Hematopoietic multipotent progenitor cell treated with erythropoietin and hydrocortisone succinate and interleukin-3 and kit ligand, for 8 days (in vitro differentiated cells): ENCODE results near the gene MYL6.
"Not testable (repeated sequence)": the region's sequence is repeated elsewhere in the genome, so short reads cannot be mapped to it uniquely, and the experiment has no call there.

Source experiments
- DNase-seq: peaks from one replicate; pipeline ENCODE4 v3.0.0-alpha.2; 2015

MYL6 gene

DNA sequence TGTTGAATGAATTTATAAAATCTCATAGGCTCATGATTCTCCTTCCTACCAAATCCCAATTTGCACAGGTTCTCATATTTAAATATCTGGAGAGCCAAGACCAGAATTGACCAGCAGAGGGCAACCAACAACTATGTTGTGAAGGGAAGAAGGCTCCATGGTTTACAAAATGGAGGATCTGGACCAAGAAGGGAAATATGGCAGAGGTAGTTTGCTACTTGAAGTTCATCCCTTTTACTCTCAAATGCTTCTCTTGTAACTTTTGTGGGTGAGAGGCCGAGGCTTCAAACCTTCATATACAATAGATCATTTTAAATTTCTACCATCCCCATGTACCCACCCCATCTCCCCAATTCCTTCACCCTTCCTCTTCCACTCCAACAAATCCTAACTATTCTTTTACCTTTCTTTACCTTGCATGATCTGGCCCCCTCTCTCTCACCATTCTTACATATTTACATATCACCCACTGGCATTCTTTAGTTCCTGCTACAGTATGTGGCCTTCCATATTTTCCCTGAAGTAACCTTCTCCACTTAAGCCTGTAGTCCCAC is 34.9 kb downstream of the MYL6 start:
- DNase-seq, result peak; percentile 94

DNA sequence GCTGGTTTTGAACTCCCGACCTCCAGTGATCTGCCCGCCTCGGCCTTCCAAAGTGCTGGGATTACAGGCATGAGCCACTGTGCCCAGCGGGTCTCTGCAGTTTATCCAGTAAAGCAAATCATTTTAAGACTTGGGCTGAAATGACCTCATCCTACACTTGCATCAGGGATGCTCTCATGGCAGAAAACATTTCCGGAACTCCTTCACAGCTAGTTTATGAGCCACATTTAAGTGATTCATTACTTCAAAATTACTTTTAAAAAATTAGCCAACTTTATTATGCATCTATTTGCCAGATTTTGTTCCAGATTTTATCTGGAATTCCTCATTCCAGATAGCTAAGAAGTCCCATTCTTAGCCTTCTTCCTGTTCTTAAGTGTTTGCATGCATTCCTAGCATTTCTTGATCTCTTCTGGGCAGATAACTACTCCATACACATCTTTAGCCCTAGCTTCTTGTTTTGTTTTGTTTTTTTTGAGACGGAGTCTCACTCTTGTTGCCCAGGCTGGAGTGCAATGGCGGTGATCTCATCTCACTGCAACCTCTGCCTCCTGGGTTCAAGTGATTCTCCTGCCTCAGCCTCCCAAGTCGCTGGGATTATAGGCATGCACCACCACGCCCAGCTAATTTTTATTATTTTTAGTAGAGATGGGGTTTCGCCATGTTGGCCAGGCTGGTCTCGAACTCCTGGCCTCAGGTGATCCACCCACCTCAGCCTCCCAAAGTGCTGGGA is 38.8 kb downstream of the MYL6 start:
- not testable (repeated sequence) for DNase-seq

DNA sequence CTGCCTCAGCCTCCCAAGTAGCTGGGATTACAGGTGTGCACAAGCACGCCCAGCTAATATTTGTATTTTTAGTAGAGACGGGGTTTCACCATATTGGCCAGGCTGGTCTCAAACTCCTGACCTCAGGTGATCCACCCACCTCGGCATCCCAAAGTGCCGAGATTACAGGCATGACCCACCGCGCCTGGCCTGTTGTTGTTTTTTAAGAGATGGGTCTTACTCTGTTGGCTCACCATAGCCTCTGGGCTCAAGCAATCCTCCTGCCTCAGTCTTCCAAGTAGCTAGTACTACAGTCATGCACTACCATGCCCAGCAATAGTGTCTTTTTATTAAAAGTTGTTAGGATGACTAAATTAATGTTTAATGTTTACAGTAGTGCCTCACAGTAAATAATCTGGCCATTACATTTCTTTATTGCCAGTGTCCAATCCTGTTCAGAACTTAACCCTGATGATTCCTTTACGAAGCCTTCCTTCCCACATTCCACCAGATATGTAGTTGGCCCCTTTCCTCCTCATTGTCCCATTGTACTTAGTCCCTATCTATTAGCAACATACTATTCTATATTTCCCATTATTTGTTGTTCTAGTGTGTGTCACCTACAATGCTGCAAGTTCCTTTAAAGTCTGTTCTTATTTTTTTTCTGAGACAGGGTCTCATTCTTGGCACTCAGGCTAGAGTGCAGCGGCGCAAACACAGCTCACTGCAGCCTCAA is 39.9 kb downstream of the MYL6 start:
- DNase-seq, result no peak

DNA sequence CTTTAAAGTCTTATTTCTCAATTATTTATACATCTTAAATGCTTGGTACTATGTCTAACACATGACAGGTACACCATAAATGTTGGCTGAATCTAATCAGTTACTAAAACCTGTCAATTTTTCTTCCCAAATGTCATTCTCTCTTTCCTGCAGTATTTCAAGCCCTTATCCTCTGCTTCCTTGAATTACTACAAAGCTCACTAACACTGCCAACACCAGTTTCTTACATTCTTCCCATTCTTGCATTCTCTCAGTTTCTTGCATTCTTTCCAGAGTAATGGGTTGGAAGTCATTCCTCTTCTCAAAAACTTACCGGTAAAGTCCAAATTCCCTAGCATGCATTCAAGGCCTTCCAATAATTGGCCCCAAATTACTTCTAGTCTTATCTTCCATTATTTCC is 40.7 kb downstream of the MYL6 start:
- no peak for DNase-seq

DNA sequence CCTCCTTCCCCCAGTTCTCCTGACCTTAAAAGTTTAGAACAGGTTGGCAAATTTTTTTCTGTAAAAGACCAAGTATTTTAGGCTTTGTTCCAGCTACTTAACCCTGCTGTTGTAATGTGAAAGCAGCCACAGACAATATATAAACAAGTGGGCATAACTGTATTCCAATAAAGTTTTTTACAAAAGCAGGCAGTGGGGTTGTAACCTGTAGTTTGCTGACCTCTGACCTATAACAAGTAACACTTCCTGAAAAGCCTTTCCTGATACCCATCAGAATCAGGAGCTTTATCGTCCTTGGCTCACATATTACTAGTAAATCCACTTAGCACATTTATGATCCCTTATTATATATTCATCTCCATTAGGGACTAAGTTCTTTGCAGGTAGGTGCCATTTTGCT is 44.2 kb downstream of the MYL6 start:
- no peak for DNase-seq

DNA sequence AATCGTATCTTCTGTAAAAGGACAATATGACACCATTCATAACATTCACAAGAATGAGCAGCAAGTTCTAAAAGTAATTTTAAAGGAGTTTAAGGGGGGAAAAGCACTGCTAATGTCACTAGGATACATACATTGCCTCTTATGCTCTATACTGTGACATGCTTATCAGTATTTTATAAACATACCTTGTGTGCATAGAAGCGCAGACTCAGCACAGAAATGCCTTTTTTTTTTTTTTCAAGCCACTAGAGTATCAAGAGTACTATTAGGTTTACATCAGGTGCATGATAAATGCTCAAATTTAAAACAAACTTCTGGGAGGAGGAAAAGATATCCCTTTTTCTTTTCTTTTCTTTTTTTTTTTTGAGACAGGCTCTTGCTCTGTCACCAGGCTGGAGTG is 44.7 kb downstream of the MYL6 start:
- no peak for DNase-seq

DNA sequence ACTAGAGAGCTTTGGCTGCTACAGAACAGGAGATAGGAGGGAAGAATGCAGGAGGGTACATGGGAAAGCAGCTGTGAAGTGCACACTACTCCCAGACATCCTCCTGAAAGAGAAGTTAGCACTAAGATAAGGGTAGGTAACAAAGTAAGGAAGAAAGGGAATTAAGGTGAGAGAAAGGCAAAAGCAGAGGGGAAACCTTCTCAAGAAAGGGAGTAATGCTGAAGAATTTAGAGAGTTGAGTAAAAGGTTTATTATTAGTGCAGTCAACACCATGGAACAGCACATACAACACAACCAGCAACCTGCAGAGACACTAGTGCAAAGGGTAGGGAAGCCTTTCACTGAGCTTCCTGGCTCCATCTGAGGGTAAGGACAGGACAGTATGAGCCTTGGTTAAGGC is 46.1 kb downstream of the MYL6 start:
- no peak for DNase-seq

DNA sequence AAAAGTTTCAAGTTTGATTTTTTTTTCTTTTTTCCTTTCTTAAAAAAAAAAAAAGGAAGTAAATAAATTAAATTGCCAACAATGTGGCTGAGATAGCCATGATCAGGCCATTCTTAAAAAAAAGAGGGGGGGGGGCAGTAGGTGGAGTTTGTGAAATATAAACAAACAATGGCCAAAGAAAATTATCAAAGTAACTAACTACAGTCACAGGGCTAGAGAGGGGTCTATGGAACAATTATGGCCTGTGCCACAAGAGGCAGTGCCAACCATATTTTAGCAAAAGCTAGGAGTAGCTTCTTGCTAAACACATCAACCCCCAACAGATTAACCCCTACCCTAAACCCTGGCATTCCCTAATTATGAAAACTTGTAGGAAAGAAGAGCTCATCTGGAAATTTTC is 47.3 kb downstream of the MYL6 start:
- DNase-seq, result peak; percentile 45

DNA sequence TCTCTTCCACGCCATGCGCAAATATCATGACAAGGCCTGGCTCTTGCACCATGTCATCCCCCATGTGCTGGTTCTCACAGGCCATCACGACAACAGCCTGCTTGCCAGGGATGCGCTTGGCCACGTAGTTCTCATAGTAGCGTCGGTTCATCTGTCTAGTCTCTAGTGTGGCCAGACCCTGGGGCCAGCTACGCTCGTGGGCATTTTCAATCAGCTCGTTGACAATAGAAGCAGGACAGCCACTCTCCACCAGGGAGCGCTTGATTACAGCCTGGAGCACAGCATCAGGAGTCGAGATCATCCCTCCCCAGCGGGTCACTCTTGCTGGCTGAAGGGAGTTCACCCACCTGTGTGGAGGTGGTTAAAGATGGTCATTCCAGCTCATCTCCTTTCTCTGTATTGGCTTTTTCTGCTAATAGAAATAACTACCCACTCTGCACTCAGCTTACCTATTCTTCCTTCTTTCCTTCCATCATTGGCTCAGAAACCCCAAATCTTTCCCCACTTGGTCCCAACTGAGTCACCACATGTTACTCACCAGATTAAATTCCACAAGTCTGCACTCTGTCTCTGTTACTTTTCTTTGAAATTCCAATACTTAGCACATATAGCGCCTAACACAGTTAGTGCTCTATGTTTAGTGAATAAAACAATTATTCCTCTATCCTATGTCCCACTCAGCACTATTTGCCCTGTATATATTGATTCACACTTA is 48.5 kb downstream of the MYL6 start:
- peak; percentile 64 for DNase-seq

DNA sequence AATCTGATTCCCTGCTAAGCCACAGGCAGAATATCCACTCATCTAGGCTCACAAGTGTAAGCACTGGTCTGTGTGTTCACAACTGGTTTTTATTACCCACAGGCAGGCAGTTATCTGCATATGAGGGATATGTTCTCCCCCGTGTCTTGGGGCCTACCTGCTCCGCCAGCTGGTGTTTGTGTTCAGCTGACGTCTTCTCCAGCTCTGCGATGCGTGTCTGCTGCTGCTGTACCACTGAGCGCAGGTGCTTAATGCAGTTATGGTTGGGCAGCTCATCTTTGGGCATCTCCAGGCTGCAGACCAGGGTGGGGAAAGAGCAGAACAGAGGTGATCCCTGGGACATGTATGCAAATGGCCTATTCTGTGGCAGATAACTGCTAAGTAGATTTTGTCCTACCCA is 49.8 kb downstream of the MYL6 start:
- no peak for DNase-seq
